A549 treated with Hydrocortisone at 1 μM for 4 hours (cell line): ENCODE measurements around the gene FBLIM1. TPM values are rescaled to one million over a fixed set of nuclear protein-coding genes. Genes with fewer than 3 reads are reported as not detected.

Experiments
- total RNA-seq: library from RNA; stranded (reverse); fragments of 200-300 nt; extraction: Qiagen RNA extraction; gene quantifications from 5 replicates; pipeline ENCODE4 v1.2.3, GENCODE V29; 2022

The FBLIM1 gene
- 19.6 to 33.7 TPM (median 26.9 TPM) in 5 replicates for total RNA-seq

GRCh38 chr1:15758343-15758931 lies at the start of gene FBLIM1:
Gene FBLIM1 (plus strand): TSS chr1:15758795. CDS start chr1:15764984, 6,189 bp downstream.

GRCh38 chr1:15736038-15736891 lies 22.3 kb upstream of the FBLIM1 start, which contains the start of gene SLC25A34:
Gene SLC25A34 (plus strand): TSS chr1:15736258. CDS start chr1:15736486, 228 bp downstream.

GRCh38 chr1:15742339-15742801 lies 16.2 kb upstream of the FBLIM1 start, which contains the start of gene TMEM82:
Gene TMEM82 (plus strand): TSS chr1:15742499. CDS start chr1:15742560, 61 bp downstream.

GRCh38 chr1:15807549-15807948 lies 49.0 kb downstream of the FBLIM1 start, which contains the start of gene UQCRHL:
Gene UQCRHL (minus strand): TSS chr1:15807649. CDS start chr1:15807649, 0 bp downstream.

Other genes with a start within 250 kb of the FBLIM1 start
- gene CASP9, start 234.6 kb upstream of the FBLIM1 start, total RNA-seq: 5.3 to 6.1 TPM (median 5.6 TPM) in 5 replicates
- gene DNAJC16, start 231.9 kb upstream of the FBLIM1 start, total RNA-seq: 4.3 to 5.3 TPM (median 4.4 TPM) in 5 replicates
- 6.1 to 7.4 TPM (median 7.3 TPM) in 5 replicates for gene AGMAT, start 173.7 kb upstream of the FBLIM1 start, total RNA-seq
- gene DDI2, start 141.3 kb upstream of the FBLIM1 start, total RNA-seq: 6.0 to 9.3 TPM (median 8.4 TPM) in 5 replicates
- gene PLEKHM2, start 74.5 kb upstream of the FBLIM1 start, total RNA-seq: 23.0 to 26.5 TPM (median 24.1 TPM) in 5 replicates
- 0.07 to 0.42 TPM (median 0.24 TPM) in 5 replicates for gene SLC25A34, start 22.5 kb upstream of the FBLIM1 start, total RNA-seq
- gene TMEM82, start 16.3 kb upstream of the FBLIM1 start, total RNA-seq: not detected in 5 replicates
- gene UQCRHL, start 48.9 kb downstream of the FBLIM1 start, total RNA-seq: 5.9 to 8.7 TPM (median 6.2 TPM) in 5 replicates
- 34.2 to 46.9 TPM (median 38.3 TPM) in 5 replicates for gene SPEN, start 88.9 kb downstream of the FBLIM1 start, total RNA-seq
- gene ZBTB17, start 217.3 kb downstream of the FBLIM1 start, total RNA-seq: 10.2 to 12.9 TPM (median 11.9 TPM) in 5 replicates
- not detected in 5 replicates for gene SRARP, start 245.4 kb downstream of the FBLIM1 start, total RNA-seq